NCI-H146 treated with DMSO at 0.1 percent for 48 hours (cell line): ENCODE measurements around the gene ING2.

Experiments
- DNase-seq: peaks from one replicate; lab custom pipeline; 2025; ENCODE audit not compliant: unreplicated experiment; lab: John Stamatoyannopoulos, UW

Gene ING2

GRCh38 chr4:183499389-183499788, 5.5 kb upstream of the ING2 start:
- DNase-seq = peak; percentile 68

- DNase-seq = no peak
These were observed 5.1 kb upstream of the ING2 start for GRCh38 chr4:183499801-183500200.

- DNase-seq = peak; percentile 64
These were observed 1.3 kb upstream of the ING2 start for GRCh38 chr4:183503497-183504063.

- peak; percentile 90 for DNase-seq
These were observed 561 bp upstream of the ING2 start for GRCh38 chr4:183504064-183504929.

GRCh38 chr4:183505611-183506388, 942 bp downstream of the ING2 start:
- DNase-seq = peak; percentile 79

- DNase-seq = no peak
These were observed 1.5 kb downstream of the ING2 start for GRCh38 chr4:183506389-183506735.

- DNase-seq = no peak
These were observed 3.3 kb downstream of the ING2 start for GRCh38 chr4:183507925-183508696.

- no peak for DNase-seq
These were observed 4.0 kb downstream of the ING2 start for GRCh38 chr4:183508697-183509335.

- no peak for DNase-seq
These were observed 10.6 kb downstream of the ING2 start for GRCh38 chr4:183515411-183515810.

GRCh38 chr4:183517194-183517593, 12.3 kb downstream of the ING2 start:
- no peak for DNase-seq

GRCh38 chr4:183517781-183518180, 12.9 kb downstream of the ING2 start:
- DNase-seq = no peak

GRCh38 chr4:183522821-183523220, 18.0 kb downstream of the ING2 start:
- DNase-seq = no peak

- DNase-seq = no peak
These were observed 22.5 kb downstream of the ING2 start for GRCh38 chr4:183527326-183527725.

- DNase-seq = no peak
These were observed 28.0 kb downstream of the ING2 start for GRCh38 chr4:183532821-183533220.

GRCh38 chr4:183533698-183534097, 28.8 kb downstream of the ING2 start:
- no peak for DNase-seq

GRCh38 chr4:183540410-183541009, 35.7 kb downstream of the ING2 start:
- DNase-seq = no peak

- peak; percentile 22 for DNase-seq
These were observed 36.3 kb downstream of the ING2 start for GRCh38 chr4:183541010-183541751.

- no peak for DNase-seq
These were observed 36.8 kb downstream of the ING2 start for GRCh38 chr4:183541752-183542040.

- no peak for DNase-seq
These were observed 38.6 kb downstream of the ING2 start for GRCh38 chr4:183543435-183543834.

GRCh38 chr4:183544109-183544508, 39.3 kb downstream of the ING2 start:
- no peak for DNase-seq
